Neutrophil (primary cell): Measurements from ENCODE around the gene PLCB4.

Experiments used
- H3K27ac ChIP-seq: fragments of 200-600 bp; sonication (generic); 2 replicates; pipeline ENCODE4 v1.5.1; 2016; ENCODE audit warnings: mild to moderate bottlenecking, moderate library complexity
- H3K27me3 ChIP-seq: fragments of 200-600 bp; sonication (generic); 2 replicates; pipeline ENCODE4 v1.6.0; 2016; ENCODE audit warnings: mild to moderate bottlenecking
- H3K36me3 ChIP-seq: fragments of 200-600 bp; sonication (generic); 2 replicates; pipeline ENCODE4 v1.5.1; 2017
- H3K4me1 ChIP-seq, 2 experiments: fragments of 200-600 bp in 1 of 2; sonication (generic) in 1 of 2; 1 replicate in 1 of 2; 2 replicates in 1 of 2; pipeline versions ENCODE4 v1.5.1 to v1.6.1; 2013 to 2016; ENCODE audit warnings: low read depth in 1 of 2, low read length in 1 of 2, mild to moderate bottlenecking in 1 of 2, moderate library complexity in 1 of 2; ENCODE audit not compliant: control insufficient read depth in 1 of 2, insufficient read depth in 1 of 2
- H3K4me3 ChIP-seq, 2 experiments: fragments of 200-600 bp in 1 of 2; sonication (generic) in 1 of 2; 1 replicate in 1 of 2; 2 replicates in 1 of 2; pipeline ENCODE4 v1.5.1; 2013 to 2016; ENCODE audit warnings: low read depth in 1 of 2, low read length in 1 of 2, mild to moderate bottlenecking in 1 of 2, moderate library complexity in 1 of 2
- H3K9me3 ChIP-seq: fragments of 200-600 bp; sonication (generic); 2 replicates; pipeline ENCODE4 v1.5.1; 2016
- CTCF ChIP-seq: fragments of 200-600 bp; sonication (generic); IDR thresholded peaks from 2 replicates; pipeline ENCODE4 v1.5.1; 2016; ENCODE audit warnings: antibody characterized with exemption

The PLCB4 gene

GRCh38 chr20:9520086-9520485, 451.2 kb downstream of the PLCB4 start:
- peaks cover 65% of the 10 kb centered on the region for H3K27me3 ChIP-seq
- H3K27ac ChIP-seq: no peak overlapping the region
- no peak overlapping the region for H3K4me3 ChIP-seq
- no peaks in the 10 kb centered on the region for H3K36me3 ChIP-seq
- H3K4me1 ChIP-seq: no peaks in the 10 kb centered on the region
- no peaks in the 10 kb centered on the region for H3K9me3 ChIP-seq
- no peak for TF ChIP-seq CTCF

GRCh38 chr20:9523636-9524035, 454.7 kb downstream of the PLCB4 start:
- Histone ChIP-seq H3K4me3 (no peak overlapping the region), H3K27ac (no peak overlapping the region), H3K36me3 (no peaks in the 10 kb centered on the region), H3K4me1 (no peaks in the 10 kb centered on the region), H3K27me3 (peaks cover 33% of the 10 kb centered on the region), H3K9me3 (no peaks in the 10 kb centered on the region)
- TF ChIP-seq CTCF: no peak
